Activated T-helper 2 cell treated with anti-CD3 and anti-CD28 coated beads, Interferon-gamma antibody, Interleukin-2, Interleukin-4, amounts not matched to agents 10 μg/mL and 5 μg/mL and 100 μg/mL, durations not matched to agents 14 hours and 24 hours and 36 hours (primary cell): ENCODE results near the gene IZUMO1R. TPM values are rescaled to one million over a fixed set of nuclear protein-coding genes. Genes with fewer than 3 reads are reported as not detected.
"Not testable (repeated sequence)": the region's sequence is repeated elsewhere in the genome, so short reads cannot be mapped to it uniquely, and the experiment has no call there.

ENCODE experiments used
- DNase-seq: peaks from one replicate; pipeline ENCODE4 v3.0.0; 2021; ENCODE audit warnings: low spot score
- H3K27ac Mint-ChIP-seq: one replicate; pipeline ENCODE4 v1.8.0; 2021; ENCODE audit warnings: mixed read lengths
- H3K27me3 Mint-ChIP-seq: one replicate; pipeline ENCODE4 v1.8.0; 2021; ENCODE audit warnings: low read depth, mixed read lengths
- H3K36me3 Mint-ChIP-seq: one replicate; pipeline ENCODE4 v1.8.0; 2021; ENCODE audit warnings: low read depth, mixed read lengths
- H3K4me1 Mint-ChIP-seq: one replicate; pipeline ENCODE4 v1.8.0; 2021; ENCODE audit warnings: low read depth, mixed read lengths
- H3K4me3 Mint-ChIP-seq: one replicate; pipeline ENCODE4 v1.8.0; 2021; ENCODE audit warnings: low read depth, mild to moderate bottlenecking, moderate library complexity, mixed read lengths
- H3K9me3 Mint-ChIP-seq: one replicate; pipeline ENCODE4 v1.8.0; 2021; ENCODE audit warnings: mixed read lengths
- intact Hi-C: fragments of 100-400 bp; cut with micrococcal nuclease; formaldehyde crosslinking; loops from one replicate; pipeline ENCODE4 v1.15.1; 2023
- total RNA-seq: library from RNA; stranded (reverse); gene quantifications from 2 replicates; pipeline ENCODE4 v1.2.3, GENCODE V29; 2022

The IZUMO1R gene
- not detected in 2 replicates for total RNA-seq

DNA sequence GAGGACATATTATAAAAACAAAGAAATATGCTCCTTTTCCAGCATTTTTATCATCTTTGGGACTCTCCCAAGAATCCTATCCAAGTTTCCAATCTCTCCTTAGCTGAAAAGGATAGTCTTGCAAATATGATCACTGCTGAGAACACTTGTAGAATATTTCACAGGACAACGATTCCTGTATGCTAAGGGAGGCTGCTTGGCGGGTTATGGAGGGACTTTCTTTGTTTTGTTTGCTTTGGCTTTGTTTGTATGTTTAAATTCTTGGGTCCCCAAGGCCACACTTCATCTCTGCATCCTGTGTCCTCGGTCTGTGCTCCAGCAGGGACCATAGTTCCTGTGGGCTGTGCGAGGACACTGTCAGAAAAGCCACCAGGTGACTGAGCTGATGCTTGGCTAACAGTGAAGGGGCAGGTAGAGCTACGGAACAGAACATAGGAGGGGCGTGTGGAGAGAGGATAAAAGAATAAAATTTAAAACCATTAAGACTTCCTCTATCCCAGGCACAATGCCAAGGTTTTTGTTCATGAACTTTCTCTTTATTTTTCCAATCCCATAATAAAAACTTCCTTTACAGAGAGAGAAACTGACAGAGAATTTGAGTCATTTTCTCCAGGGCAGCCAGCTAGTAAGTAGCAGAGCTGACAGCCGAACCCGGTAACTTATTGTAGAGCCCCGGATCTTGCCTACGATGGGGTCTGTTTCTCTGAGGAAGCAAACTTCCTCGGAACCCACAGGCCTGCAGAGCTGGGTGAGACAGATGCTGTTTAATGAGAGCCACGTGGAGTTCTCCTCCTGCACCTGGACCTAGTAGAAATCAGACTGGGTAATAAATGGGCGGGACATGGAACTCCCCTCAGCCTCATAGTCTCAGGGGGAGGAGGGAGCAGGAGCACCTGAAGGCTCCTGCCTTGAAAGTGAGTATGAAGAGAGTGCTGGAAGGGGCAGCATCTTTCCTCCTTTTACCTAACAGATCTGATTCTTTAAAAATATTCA, at the start of gene IZUMO1R:
TSS of gene IZUMO1R (plus strand) at position 615 of the 993 bp plus-strand sequence. CDS start 1,057 bp downstream, outside the sequence.
- no peak for DNase-seq
- no peaks in the 10 kb centered on the region for H3K36me3 Mint-ChIP-seq
- no peaks in the 10 kb centered on the region for H3K4me1 Mint-ChIP-seq
- H3K27me3 Mint-ChIP-seq, result peaks cover 7% of the 10 kb centered on the region
- no peak within 1 kb of the TSS for H3K4me3 Mint-ChIP-seq
- no peaks in the 10 kb centered on the region for H3K9me3 Mint-ChIP-seq
- H3K27ac Mint-ChIP-seq, result no peak within 1 kb of the TSS
- intact Hi-C loops, result no loop called here

DNA sequence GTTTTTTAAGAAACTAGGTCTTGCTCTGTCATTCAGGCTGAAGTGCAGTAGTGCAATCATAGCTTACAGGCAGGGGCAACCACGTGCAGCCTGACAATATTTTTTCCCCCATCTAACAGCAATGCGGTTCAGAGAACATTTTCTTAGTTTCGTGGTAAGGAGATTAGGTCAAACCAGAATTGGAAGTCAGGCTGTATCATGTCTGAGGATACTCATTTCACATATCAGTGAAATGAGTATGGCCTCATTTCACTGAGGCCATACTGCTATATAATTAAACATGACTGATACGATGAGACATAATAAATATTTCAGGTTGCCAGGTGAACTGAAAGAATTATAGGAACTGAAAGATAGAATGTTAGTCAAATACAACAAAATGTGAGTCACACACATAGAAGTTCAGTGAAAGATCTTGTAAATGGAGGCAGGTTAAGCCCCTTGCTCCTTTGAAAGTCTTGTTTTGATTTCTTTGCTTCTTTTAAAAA, 32.5 kb upstream of the IZUMO1R start:
- Mint-ChIP-seq H3K4me3 (no peak overlapping the region), H3K27ac (no peak overlapping the region), H3K27me3 (no peaks in the 10 kb centered on the region), H3K4me1 (no peaks in the 10 kb centered on the region), H3K9me3 (no peaks in the 10 kb centered on the region), H3K36me3 (no peaks in the 10 kb centered on the region)
- DNase-seq, result no peak
- intact Hi-C loops, result no loop called here

DNA sequence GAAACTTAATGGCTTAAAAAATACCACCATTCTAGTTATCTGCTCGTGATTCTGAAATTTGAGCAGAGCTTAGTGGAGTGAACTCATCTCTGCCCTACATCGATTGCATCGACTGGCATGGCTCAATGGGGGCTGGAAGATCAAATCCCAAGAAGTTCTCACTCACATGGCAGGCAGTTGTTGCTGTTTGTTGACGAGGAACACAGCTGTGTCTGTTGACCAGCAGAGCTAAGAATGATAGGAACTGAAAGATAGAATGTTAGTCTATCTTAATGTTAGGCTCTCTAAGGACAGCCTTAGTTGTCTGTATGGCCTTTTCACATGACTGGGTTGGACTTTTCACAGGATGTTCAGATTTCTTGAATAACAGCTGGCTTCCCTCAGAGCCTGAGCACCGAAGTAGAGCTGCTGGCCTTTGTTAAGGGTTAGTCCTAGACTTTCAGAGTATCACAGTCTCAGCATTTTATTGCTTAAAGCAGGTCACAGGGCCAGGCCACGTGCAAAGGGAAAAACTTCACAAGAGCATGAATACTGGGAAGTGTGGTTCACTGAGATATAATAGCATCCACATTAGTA, 31.6 kb upstream of the IZUMO1R start:
- Mint-ChIP-seq H3K36me3 (no peaks in the 10 kb centered on the region), H3K27me3 (no peaks in the 10 kb centered on the region), H3K9me3 (no peaks in the 10 kb centered on the region), H3K4me1 (no peaks in the 10 kb centered on the region), H3K4me3 (no peak overlapping the region), H3K27ac (no peak overlapping the region)
- intact Hi-C loops, result no loop called here
- no peak for DNase-seq

- H3K4me3 Mint-ChIP-seq, result no peak overlapping the region
- H3K36me3 Mint-ChIP-seq, result no peaks in the 10 kb centered on the region
- no peaks in the 10 kb centered on the region for H3K27me3 Mint-ChIP-seq
- DNase-seq, result no peak
- no peak overlapping the region for H3K27ac Mint-ChIP-seq
- intact Hi-C loops, result no loop called here
- no peaks in the 10 kb centered on the region for H3K9me3 Mint-ChIP-seq
- no peaks in the 10 kb centered on the region for H3K4me1 Mint-ChIP-seq
Observed at GRCh38 chr11:94275961-94276360, 28.4 kb upstream of the IZUMO1R start.

DNA sequence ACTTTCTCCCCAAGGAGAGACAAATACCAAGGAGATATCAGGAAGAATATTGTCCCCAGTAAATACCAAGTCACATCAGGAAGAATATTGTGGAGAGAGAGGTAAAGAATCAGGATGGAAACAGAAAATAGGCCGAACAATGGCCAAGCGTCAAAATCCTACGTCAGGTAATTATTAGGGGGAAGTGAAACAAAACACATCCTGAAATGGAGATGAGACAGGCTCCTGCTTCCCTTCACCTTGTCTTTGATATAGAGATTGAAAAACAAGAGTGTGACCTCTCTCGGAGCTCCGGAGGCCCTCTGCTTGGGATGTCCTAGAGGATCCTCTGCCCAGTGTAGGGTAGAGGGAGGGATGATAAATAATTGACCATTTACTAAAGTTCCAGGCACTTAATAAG, 27.4 kb upstream of the IZUMO1R start:
- Mint-ChIP-seq H3K27ac (no peak overlapping the region), H3K4me1 (no peaks in the 10 kb centered on the region), H3K9me3 (no peaks in the 10 kb centered on the region), H3K4me3 (no peak overlapping the region), H3K36me3 (no peaks in the 10 kb centered on the region), H3K27me3 (no peaks in the 10 kb centered on the region)
- intact Hi-C loops, result no loop called here
- no peak for DNase-seq

DNA sequence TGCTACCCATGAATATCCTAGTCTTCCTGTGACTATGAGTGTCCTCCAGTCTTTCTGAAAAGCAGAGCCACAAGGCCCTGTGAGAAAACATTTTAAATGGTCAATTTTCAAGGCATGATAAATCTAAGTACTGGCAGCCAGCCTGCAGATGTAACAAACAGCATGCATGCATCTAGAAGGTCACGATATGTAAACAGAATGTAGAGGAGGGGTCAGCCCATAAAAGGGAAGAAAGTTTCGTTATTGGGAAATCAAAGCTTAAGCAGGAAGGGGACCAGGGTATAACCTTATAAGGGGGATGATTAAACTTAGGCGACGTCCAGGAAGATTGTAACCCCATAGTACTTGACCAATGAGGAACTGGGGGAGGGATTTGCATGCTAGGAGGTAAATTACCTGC, 26.2 kb upstream of the IZUMO1R start:
- H3K4me1 Mint-ChIP-seq, H3K9me3 Mint-ChIP-seq, H3K4me3 Mint-ChIP-seq, H3K36me3 Mint-ChIP-seq, H3K27ac Mint-ChIP-seq, H3K27me3 Mint-ChIP-seq, intact Hi-C loops, DNase-seq: not testable (repeated sequence)

GRCh38 chr11:94279996-94280395, 24.4 kb upstream of the IZUMO1R start:
- no peaks in the 10 kb centered on the region for H3K9me3 Mint-ChIP-seq
- intact Hi-C loops, result no loop called here

GRCh38 chr11:94281324-94281723, 23.1 kb upstream of the IZUMO1R start:
- H3K4me1 Mint-ChIP-seq, result no peaks in the 10 kb centered on the region
- H3K9me3 Mint-ChIP-seq, result no peaks in the 10 kb centered on the region
- intact Hi-C loops, result no loop called here
- H3K27me3 Mint-ChIP-seq, result no peaks in the 10 kb centered on the region
- no peak for DNase-seq
- H3K4me3 Mint-ChIP-seq, result no peak overlapping the region
- H3K36me3 Mint-ChIP-seq, result no peaks in the 10 kb centered on the region
- no peak overlapping the region for H3K27ac Mint-ChIP-seq

More at GRCh38 chr11:94279996-94280395, 24.4 kb upstream of the IZUMO1R start:
- H3K4me3 Mint-ChIP-seq, result no peak overlapping the region
- H3K4me1 Mint-ChIP-seq, result no peaks in the 10 kb centered on the region
- no peaks in the 10 kb centered on the region for H3K36me3 Mint-ChIP-seq
- H3K27ac Mint-ChIP-seq, result no peak overlapping the region
- no peaks in the 10 kb centered on the region for H3K27me3 Mint-ChIP-seq
- no peak for DNase-seq

- Mint-ChIP-seq H3K36me3 (no peaks in the 10 kb centered on the region), H3K27ac (no peak overlapping the region)
Observed at GRCh38 chr11:94283678-94284077, 20.7 kb upstream of the IZUMO1R start.

GRCh38 chr11:94295534-94295933, 8.8 kb upstream of the IZUMO1R start:
- Mint-ChIP-seq H3K36me3 (no peaks in the 10 kb centered on the region), H3K4me1 (no peaks in the 10 kb centered on the region), H3K27me3 (peaks cover 2% of the 10 kb centered on the region), H3K27ac (no peak overlapping the region), H3K9me3 (peaks cover 8% of the 10 kb centered on the region), H3K4me3 (no peak overlapping the region)
- DNase-seq, result no peak
- intact Hi-C loops, result no loop called here

More at GRCh38 chr11:94283678-94284077, 20.7 kb upstream of the IZUMO1R start:
- H3K4me1 Mint-ChIP-seq, result no peaks in the 10 kb centered on the region
- H3K27me3 Mint-ChIP-seq, result no peaks in the 10 kb centered on the region
- DNase-seq, result no peak
- intact Hi-C loops, result no loop called here
- no peaks in the 10 kb centered on the region for H3K9me3 Mint-ChIP-seq
- H3K4me3 Mint-ChIP-seq, result no peak overlapping the region

- Mint-ChIP-seq H3K27me3 (peaks cover 3% of the 10 kb centered on the region), H3K36me3 (no peaks in the 10 kb centered on the region), H3K27ac (no peak overlapping the region), H3K4me3 (no peak overlapping the region), H3K9me3 (no peaks in the 10 kb centered on the region), H3K4me1 (no peaks in the 10 kb centered on the region)
- intact Hi-C loops, result no loop called here
- DNase-seq, result no peak
Observed at GRCh38 chr11:94297985-94298576, 6.3 kb upstream of the IZUMO1R start.

- H3K9me3 Mint-ChIP-seq, result no peaks in the 10 kb centered on the region
- no peaks in the 10 kb centered on the region for H3K36me3 Mint-ChIP-seq
- no peak overlapping the region for H3K27ac Mint-ChIP-seq
- no peaks in the 10 kb centered on the region for H3K4me1 Mint-ChIP-seq
- H3K27me3 Mint-ChIP-seq, result peaks cover 7% of the 10 kb centered on the region
- H3K4me3 Mint-ChIP-seq, result no peak overlapping the region
- DNase-seq, result no peak
- intact Hi-C loops, result no loop called here
Observed at GRCh38 chr11:94302776-94303175, 1.6 kb upstream of the IZUMO1R start.

DNA sequence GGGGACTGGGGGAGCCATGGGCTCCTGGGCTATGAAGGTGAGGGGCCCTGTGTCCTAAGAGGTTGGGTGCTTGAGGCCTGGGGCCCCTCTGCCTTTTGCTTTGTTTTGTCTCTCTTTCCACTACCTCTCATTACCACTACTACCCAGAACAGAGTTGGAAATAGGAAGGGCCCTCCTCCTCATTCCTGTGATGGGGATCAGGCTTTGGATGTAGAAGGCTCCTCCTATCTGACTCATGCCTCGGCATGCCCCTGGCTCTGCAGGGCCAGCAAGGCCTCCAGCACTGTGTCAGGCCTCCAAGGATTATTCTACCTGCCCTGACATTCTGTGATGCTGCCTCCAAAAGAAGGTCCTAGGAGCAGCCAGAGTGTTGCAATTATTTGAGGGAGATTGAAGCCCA, 766 bp downstream of the IZUMO1R start:
- Mint-ChIP-seq H3K27ac (no peak overlapping the region), H3K27me3 (peaks cover 7% of the 10 kb centered on the region), H3K36me3 (no peaks in the 10 kb centered on the region), H3K4me3 (no peak overlapping the region), H3K4me1 (no peaks in the 10 kb centered on the region), H3K9me3 (no peaks in the 10 kb centered on the region)
- no peak for DNase-seq
- intact Hi-C loops, result no loop called here
